Suprapubic skin (tissue), 4 donors: ENCODE results near the gene LENEP.

Experiments
- EP300 ChIP-seq: sonication (generic); formaldehyde crosslinking; IDR thresholded peaks from one replicate; pipeline ENCODE4 v1.6.1; 2017; ENCODE audit warnings: antibody characterized with exemption
- POLR2A ChIP-seq, 2 donors: fragments of 450-650 bp; IDR thresholded peaks; one replicate each; pipeline ENCODE4 v1.6.1; 2017; ENCODE audit warnings: antibody characterized with exemption in 2 of 2, mild to moderate bottlenecking in 2 of 2, moderate library complexity in 2 of 2
- POLR2AphosphoS5 ChIP-seq, 3 donors: sonication (generic); formaldehyde crosslinking; IDR thresholded peaks; one replicate each; pipeline ENCODE4 v1.6.1; 2017; ENCODE audit warnings: antibody characterized with exemption in 3 of 3
- TF ChIP-seq, protein P1 (sequence below), 2 donors: fragments of 200-600 bp in 1 of 2; fragments of 450-650 bp in 1 of 2; sonication (generic) in 1 of 2; IDR thresholded peaks; one replicate each; pipeline ENCODE4 v1.5.1; 2016 to 2019; ENCODE audit warnings: antibody characterized with exemption in 2 of 2, mild to moderate bottlenecking in 1 of 2, moderate library complexity in 1 of 2

- TF ChIP-seq, protein P1, sequence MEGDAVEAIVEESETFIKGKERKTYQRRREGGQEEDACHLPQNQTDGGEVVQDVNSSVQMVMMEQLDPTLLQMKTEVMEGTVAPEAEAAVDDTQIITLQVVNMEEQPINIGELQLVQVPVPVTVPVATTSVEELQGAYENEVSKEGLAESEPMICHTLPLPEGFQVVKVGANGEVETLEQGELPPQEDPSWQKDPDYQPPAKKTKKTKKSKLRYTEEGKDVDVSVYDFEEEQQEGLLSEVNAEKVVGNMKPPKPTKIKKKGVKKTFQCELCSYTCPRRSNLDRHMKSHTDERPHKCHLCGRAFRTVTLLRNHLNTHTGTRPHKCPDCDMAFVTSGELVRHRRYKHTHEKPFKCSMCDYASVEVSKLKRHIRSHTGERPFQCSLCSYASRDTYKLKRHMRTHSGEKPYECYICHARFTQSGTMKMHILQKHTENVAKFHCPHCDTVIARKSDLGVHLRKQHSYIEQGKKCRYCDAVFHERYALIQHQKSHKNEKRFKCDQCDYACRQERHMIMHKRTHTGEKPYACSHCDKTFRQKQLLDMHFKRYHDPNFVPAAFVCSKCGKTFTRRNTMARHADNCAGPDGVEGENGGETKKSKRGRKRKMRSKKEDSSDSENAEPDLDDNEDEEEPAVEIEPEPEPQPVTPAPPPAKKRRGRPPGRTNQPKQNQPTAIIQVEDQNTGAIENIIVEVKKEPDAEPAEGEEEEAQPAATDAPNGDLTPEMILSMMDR (IDR thresholded peaks at IDR 0.05), result no peak
- TF ChIP-seq POLR2A (IDR thresholded peaks at IDR 0.05), result no peak
- TF ChIP-seq EP300, result no peak
- TF ChIP-seq POLR2AphosphoS5 (IDR thresholded peaks at IDR 0.05), result no peak
These were observed 842 bp downstream of the LENEP start for GRCh38 chr1:154994269-154994587.
